GM23248 (cell line): ENCODE results near the gene ATP10D.

ENCODE experiments used
- EZH2 ChIP-seq: fragments of 200-600 bp; sonication (generic); IDR thresholded peaks from 2 replicates; pipeline ENCODE4 v1.6.1; 2018; ENCODE audit warnings: antibody characterized with exemption, mild to moderate bottlenecking; ENCODE audit not compliant: insufficient read depth, poor library complexity, severe bottlenecking
- EZH2phosphoT487 ChIP-seq: fragments of 200-600 bp; sonication (generic); IDR thresholded peaks from 2 replicates; pipeline ENCODE4 v1.6.1; 2018; ENCODE audit warnings: antibody characterized with exemption, moderate library complexity, mild to moderate bottlenecking, low read depth; ENCODE audit not compliant: insufficient read depth

DNA sequence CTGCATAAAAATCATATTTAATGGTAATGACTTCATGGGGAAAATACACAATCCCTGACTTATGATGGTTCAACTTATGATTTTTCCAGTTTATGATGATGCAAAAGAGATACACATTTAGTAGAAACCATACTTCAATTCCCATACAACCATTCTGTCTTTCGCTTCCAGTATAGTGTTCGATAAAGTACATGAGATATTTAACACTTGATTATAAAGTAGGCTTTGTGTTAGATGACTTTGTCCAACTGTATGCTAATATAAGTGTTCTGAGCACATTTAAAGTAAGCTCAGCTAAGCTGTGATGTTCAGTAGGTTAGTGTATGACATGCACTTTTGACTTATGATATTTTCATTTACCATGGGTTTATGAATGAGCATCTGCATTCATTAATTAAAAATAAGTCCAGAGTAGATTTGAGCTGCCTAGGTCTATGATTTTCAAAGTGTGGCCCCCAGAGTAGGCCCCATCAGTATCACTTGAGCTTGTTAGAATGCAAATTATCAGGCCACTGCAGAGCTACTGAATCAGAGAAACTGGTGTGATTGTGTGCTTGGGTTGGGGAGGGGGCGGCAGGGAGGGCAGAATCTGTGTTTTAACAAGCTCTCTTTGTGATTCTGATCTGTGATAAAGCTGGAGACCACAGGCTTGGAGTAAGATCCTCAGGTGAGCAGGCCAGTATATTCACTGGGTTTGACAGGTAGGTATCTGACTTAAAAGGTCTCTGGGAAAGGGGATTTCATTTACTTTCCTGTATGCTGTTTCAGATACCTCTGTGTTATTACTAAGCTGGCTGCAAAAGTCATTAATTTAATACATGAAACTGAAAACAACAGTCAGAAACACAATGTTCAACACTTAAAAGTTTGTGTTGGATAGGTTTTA lies 8.4 kb downstream of the ATP10D start:
- no peak for TF ChIP-seq EZH2phosphoT487
- no peak for TF ChIP-seq EZH2
